IMR-90 (cell line): ENCODE results near the gene TNIP1. TPM values are rescaled to one million over a fixed set of nuclear protein-coding genes. Genes with fewer than 3 reads are reported as not detected.

ENCODE experiments used
- ATAC-seq: fragments of 200-7000 bp; cut with Tn5 transposase; 2 replicates; pipeline ENCODE4 v1.9.1; 2020; ENCODE audit warnings: low read depth, mild to moderate bottlenecking, moderate library complexity
- BruUV-seq: library from RNA; stranded (reverse); fragments of 400-500 nt; replicated peaks from 2 replicates; lab custom pipeline; 2021; lab: Mats Ljungman, UMichigan
- CTCF ChIA-PET: fragments of 300-600 bp; formaldehyde crosslinking; extraction: SDS; loops from one replicate; lab custom pipeline; 2021; ENCODE audit warnings: antibody characterized with exemption; lab: Yijun Ruan, JAX
- POLR2A ChIA-PET: fragments of 300-600 bp; sonication (Branson Sonifier 250); formaldehyde crosslinking; loops from one replicate; lab custom pipeline; 2022; ENCODE audit warnings: antibody characterized with exemption; ENCODE audit not compliant: unreplicated experiment; lab: Charles Lee
- DNase-seq: peaks from one replicate; pipeline ENCODE4 v3.0.0; 2013
- H2AFZ ChIP-seq: replicated peaks from 2 replicates; pipeline ENCODE3; 2013; ENCODE audit warnings: low read length, mild to moderate bottlenecking; ENCODE audit not compliant: poor library complexity
- H2AK5ac ChIP-seq: 2 replicates; pipeline ENCODE4 v1.6.1; 2013; ENCODE audit warnings: low read depth, low read length, inconsistent platforms
- H2AK9ac ChIP-seq: replicated peaks from 2 replicates; pipeline ENCODE3; 2013; ENCODE audit warnings: mild to moderate bottlenecking, low read depth, low read length, moderate library complexity; ENCODE audit not compliant: poor library complexity
- H2BK120ac ChIP-seq: 2 replicates; pipeline ENCODE4 v1.6.1; 2013; ENCODE audit warnings: low read depth, low read length, inconsistent platforms
- H2BK15ac ChIP-seq: 3 replicates; pipeline ENCODE4 v1.6.1; 2013; ENCODE audit warnings: low read depth, low read length, inconsistent platforms
- H2BK20ac ChIP-seq: 2 replicates; pipeline ENCODE4 v1.6.1; 2013; ENCODE audit warnings: low read depth, mild to moderate bottlenecking, inconsistent platforms, low read length, moderate library complexity
- H2BK5ac ChIP-seq: 2 replicates; pipeline ENCODE4 v1.6.1; 2013; ENCODE audit warnings: mild to moderate bottlenecking, low read depth, low read length, inconsistent platforms; ENCODE audit not compliant: poor library complexity, severe bottlenecking
- H3K14ac ChIP-seq: replicated peaks from 2 replicates; pipeline ENCODE4 v1.6.1; 2013; ENCODE audit warnings: low read depth, low read length, inconsistent platforms
- H3K18ac ChIP-seq: 2 replicates; pipeline ENCODE4 v1.6.1; 2013; ENCODE audit warnings: low read depth, low read length, control low read depth
- H3K23ac ChIP-seq: 2 replicates; pipeline ENCODE4 v1.6.1; 2013; ENCODE audit warnings: low read depth, low read length, inconsistent platforms
- H3K27ac ChIP-seq: 2 replicates; pipeline ENCODE4 v1.5.1; 2013; ENCODE audit warnings: mild to moderate bottlenecking, control low read depth, low read length; ENCODE audit not compliant: insufficient read depth
- H3K27me3 ChIP-seq: 2 replicates; pipeline ENCODE4 v1.6.1; 2013; ENCODE audit warnings: low read length; ENCODE audit not compliant: control insufficient read depth, insufficient read depth
- H3K36me3 ChIP-seq: 2 replicates; pipeline ENCODE4 v1.6.1; 2013; ENCODE audit warnings: low read length, mixed read lengths; ENCODE audit not compliant: control insufficient read depth, insufficient read depth
- H3K4ac ChIP-seq: 2 replicates; pipeline ENCODE4 v1.6.1; 2013; ENCODE audit warnings: low read depth, low read length, inconsistent platforms
- H3K4me1 ChIP-seq: 2 replicates; pipeline ENCODE4 v1.6.1; 2013; ENCODE audit warnings: low read length, mixed read lengths; ENCODE audit not compliant: control insufficient read depth, insufficient read depth
- H3K4me2 ChIP-seq: 2 replicates; pipeline ENCODE4 v1.6.1; 2013; ENCODE audit warnings: low read depth, mild to moderate bottlenecking, control low read depth, low read length, moderate library complexity
- H3K4me3 ChIP-seq: 2 replicates; pipeline ENCODE4 v1.5.1; 2013; ENCODE audit warnings: low read depth, mild to moderate bottlenecking, control low read depth, low read length, moderate library complexity; ENCODE audit not compliant: insufficient read depth
- H3K56ac ChIP-seq: 2 replicates; pipeline ENCODE4 v1.6.1; 2013; ENCODE audit warnings: low read length, inconsistent platforms; ENCODE audit not compliant: insufficient read depth; ENCODE audit errors: extremely low read depth
- H3K79me1 ChIP-seq, 2 experiments: 2 replicates each; pipeline ENCODE4 v1.6.1; 2013; ENCODE audit warnings: low read length in 2 of 2, inconsistent platforms in 1 of 2, low read depth in 1 of 2
- H3K9ac ChIP-seq: 2 replicates; pipeline ENCODE4 v1.6.1; 2013; ENCODE audit warnings: low read depth, low read length, control low read depth
- H3K9me1 ChIP-seq: 2 replicates; pipeline ENCODE4 v1.6.1; 2013; ENCODE audit warnings: low read length, inconsistent platforms; ENCODE audit not compliant: insufficient read depth
- H3K9me3 ChIP-seq: 2 replicates; pipeline ENCODE4 v1.6.1; 2013; ENCODE audit warnings: low read length; ENCODE audit not compliant: control insufficient read depth, insufficient read depth
- H4K20me1 ChIP-seq: 2 replicates; pipeline ENCODE4 v1.6.1; 2013; ENCODE audit warnings: low read length, inconsistent platforms; ENCODE audit not compliant: insufficient read depth
- H4K5ac ChIP-seq: 2 replicates; pipeline ENCODE4 v1.6.1; 2013; ENCODE audit warnings: mild to moderate bottlenecking, low read depth, low read length, control low read depth
- H4K8ac ChIP-seq, 2 experiments: 2 replicates each; pipeline ENCODE4 v1.6.1; 2013; ENCODE audit warnings: low read depth in 2 of 2, low read length in 2 of 2, control low read depth in 1 of 2, inconsistent platforms in 1 of 2
- H4K91ac ChIP-seq: 2 replicates; pipeline ENCODE4 v1.6.1; 2013; ENCODE audit warnings: low read depth, low read length, inconsistent platforms; ENCODE audit not compliant: insufficient read depth
- BHLHE40 ChIP-seq: fragments of 150-350 bp; IDR thresholded peaks from 2 replicates; pipeline ENCODE4 v1.6.1; 2016; ENCODE audit warnings: mild to moderate bottlenecking, low read depth, low read length
- CEBPB ChIP-seq: IDR thresholded peaks from 2 replicates; pipeline ENCODE4 v1.6.1; 2012; ENCODE audit warnings: low read depth, low read length, improper control_type of control experiment
- CHD1 ChIP-seq: IDR thresholded peaks from 2 replicates; pipeline ENCODE4 v1.6.1; 2012; ENCODE audit warnings: low read depth, low read length, improper control_type of control experiment
- CTCF ChIP-seq: conservative IDR thresholded peaks from 2 replicates; pipeline ENCODE4 v1.5.1; 2012; ENCODE audit warnings: mild to moderate bottlenecking, low read depth, low read length, improper control_type of control experiment
- ELK1 ChIP-seq: fragments of 150-350 bp; IDR thresholded peaks from 2 replicates; pipeline ENCODE4 v1.6.1; 2016; ENCODE audit warnings: low read depth, mild to moderate bottlenecking, low read length, moderate library complexity, borderline replicate concordance
- MAFK ChIP-seq: IDR thresholded peaks from 2 replicates; pipeline ENCODE4 v1.6.1; 2012; ENCODE audit warnings: low read depth, low read length, improper control_type of control experiment
- MAZ ChIP-seq: IDR thresholded peaks from 2 replicates; pipeline ENCODE4 v1.6.1; 2012; ENCODE audit warnings: low read depth, mild to moderate bottlenecking, low read length, improper control_type of control experiment, moderate library complexity, borderline replicate concordance
- MXI1 ChIP-seq: IDR thresholded peaks from 2 replicates; pipeline ENCODE4 v1.6.1; 2012; ENCODE audit warnings: low read depth, mild to moderate bottlenecking, low read length, moderate library complexity, borderline replicate concordance
- POLR2A ChIP-seq: IDR thresholded peaks from 2 replicates; pipeline ENCODE4 v1.6.1; 2012; ENCODE audit warnings: mild to moderate bottlenecking, low read depth, low read length
- RAD21 ChIP-seq: IDR thresholded peaks from 2 replicates; pipeline ENCODE4 v1.6.1; 2012; ENCODE audit warnings: low read length, improper control_type of control experiment
- RCOR1 ChIP-seq: IDR thresholded peaks from 2 replicates; pipeline ENCODE4 v1.6.1; 2012; ENCODE audit warnings: mild to moderate bottlenecking, low read length, improper control_type of control experiment; ENCODE audit not compliant: insufficient replicate concordance
- RFX5 ChIP-seq: IDR thresholded peaks from 2 replicates; pipeline ENCODE4 v1.8.0; 2012; ENCODE audit warnings: low read depth, mild to moderate bottlenecking, low read length, moderate library complexity
- WGBS, 2 experiments: methylation state at CpG; one replicate each; pipeline versions ENCODE4 v1.1.5 to v1.1.7; 2013; ENCODE audit warnings: missing lambda C conversion rate in 2 of 2; ENCODE audit not compliant: insufficient read length in 1 of 2; ENCODE audit errors: extremely low coverage in 2 of 2; 5-methylcytosine and 5-hydroxymethylcytosine counted together
- dilution Hi-C: fragments of 300-500 bp; cut with HindIII; formaldehyde crosslinking; loops from one replicate; pipeline ENCODE4 v1.14.3; 2018; ENCODE audit warnings: low sequenced_read_pairs; ENCODE audit not compliant: unreplicated experiment
- in situ Hi-C: fragments of 300-500 bp; cut with MboI; formaldehyde crosslinking; loops from 3 replicates; pipeline ENCODE4 v1.14.3; 2019; ENCODE audit warnings: low sequenced_read_pairs, inconsistent platforms, mixed read lengths
- intact Hi-C: fragments of 100-400 bp; cut with micrococcal nuclease; formaldehyde crosslinking; loops from 2 replicates; pipeline ENCODE4 v1.10.0; 2022
- polyA plus RNA-seq, 3 experiments: library from polyadenylated mRNA; depleted of rRNA; stranded (reverse); fragments of >200 nt; gene quantifications; 2 replicates each; pipeline ENCODE4 v1.2.3, GENCODE V29; 2012; ENCODE audit warnings: low replicate concordance in 1 of 3
- total RNA-seq: library from RNA; depleted of rRNA; stranded (reverse); fragments of >200 nt; gene quantifications from 2 replicates; pipeline ENCODE4 v1.2.3, GENCODE V29; 2012
- TF ChIP-seq, protein P1 (sequence below): fragments of 150-350 bp; IDR thresholded peaks from 2 replicates; pipeline ENCODE4 v1.6.1; 2017; ENCODE audit warnings: mild to moderate bottlenecking, antibody characterized with exemption, low read length, low read depth

The TNIP1 gene
- total and polyA plus RNA-seq, 2 of the 4 experiments (the other 2 are of a cell fraction) = 63.8 to 92.8 TPM

DNA sequence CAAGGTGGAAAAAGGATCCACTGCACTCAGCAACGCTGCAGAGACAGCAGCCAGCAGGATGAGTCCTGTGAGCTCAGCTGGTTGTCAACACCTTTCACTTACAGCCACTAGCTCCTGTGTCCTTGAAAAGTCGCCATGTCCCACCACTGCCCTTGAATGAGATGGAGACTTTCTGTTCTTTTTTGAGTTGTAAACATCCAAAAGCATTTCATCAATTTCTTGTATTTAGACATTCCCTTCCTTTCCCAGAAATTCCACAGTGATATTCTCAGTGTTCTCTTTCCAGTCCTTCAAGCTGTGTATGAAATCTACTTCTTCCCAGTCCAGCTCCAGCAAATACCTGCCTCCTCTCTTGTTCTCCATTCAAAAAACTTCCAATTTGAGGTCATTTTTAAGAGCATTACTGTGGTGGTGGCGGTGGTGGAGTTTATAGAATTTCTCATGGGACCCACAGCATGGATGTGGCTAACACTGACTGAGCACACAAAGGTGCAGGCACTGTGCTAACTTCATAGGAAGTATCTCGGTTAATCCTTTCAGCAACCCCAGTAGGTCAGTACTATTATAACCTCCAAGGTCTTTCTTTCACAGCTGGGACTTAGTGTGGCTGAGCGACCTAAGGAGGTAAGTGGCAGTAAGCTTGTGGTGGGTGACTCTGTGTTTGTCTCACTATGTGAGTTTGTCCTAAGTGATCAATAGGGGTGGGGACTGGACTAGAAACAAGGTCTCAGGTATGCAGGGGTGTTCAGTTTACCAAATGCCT lies 75.5 kb downstream of the TNIP1 start:
- Histone ChIP-seq H2BK5ac (no peak overlapping the region), H4K8ac (no peak overlapping the region; a peak in 1 of 4 replicates), H3K4me2 (peak overlapping the region; percentile 41; the same call in 1 of the 2 replicates), H4K91ac (0 out of 2 replicates have a peak overlapping the region, but pooled peaks have one; percentile 32), H3K4me1 (peaks cover 12% of the 10 kb centered on the region; the same call in 1 of the 2 replicates), H4K20me1 (no peaks in the 10 kb centered on the region), H2AK5ac (peak overlapping the region; percentile 73; the same call in 1 of the 2 replicates), H4K5ac (peak overlapping the region; percentile 50; the same call in 1 of the 2 replicates), H3K9ac (peak overlapping the region; percentile 42; the same call in 1 of the 2 replicates), H2AK9ac (peak overlapping the region; percentile 34), H2AFZ (no peak overlapping the region), H3K18ac (peak overlapping the region; percentile 69; the same call in 1 of the 2 replicates), H3K27ac (peak overlapping the region; percentile 89; the same call in 1 of the 2 replicates), H3K9me3 (no peaks in the 10 kb centered on the region), H3K79me1 (no peaks in the 10 kb centered on the region), H3K4ac (peak overlapping the region; percentile 64; the same call in 1 of the 2 replicates), H3K14ac (no peak overlapping the region; the same call in 1 of the 2 replicates), H2BK20ac (peak overlapping the region; percentile 77; the same call in 1 of the 2 replicates), H3K4me3 (no peak overlapping the region), H2BK120ac (peak overlapping the region; percentile 41; the same call in 1 of the 2 replicates), H3K27me3 (0 out of 2 replicates have a peak, but pooled peaks cover 2% of the 10 kb centered on the region), H3K56ac (no peak overlapping the region), H2BK15ac (no peak overlapping the region; the same call in 2 of the 3 replicates), H3K23ac (no peak overlapping the region), H3K36me3 (no peaks in the 10 kb centered on the region), H3K9me1 (peaks cover 7% of the 10 kb centered on the region; the same call in 1 of the 2 replicates)
- dilution Hi-C loops (no loop called here), intact Hi-C loops (no loop called here), in situ Hi-C loops (no loop called here)
- ATAC-seq = peak; percentile 30
- BruUV-seq = no TSS peak
- no peak for DNase-seq
- WGBS, 2 experiments = no CpG with 5 or more reads among the region's 5 CpGs
- POLR2A ChIA-PET = interaction anchor here (1.4 kb wide), 1 partner anchor 152 kb away, joined by 5 read pairs; the partner anchor contains the start of gene ANXA6
- CTCF ChIA-PET = interaction anchor here (0.8 to 1.6 kb wide), 4 partner anchors 10 to 159 kb away, joined by 3 to 5 read pairs (median 3); no protein-coding TSS in a partner anchor
- TF ChIP-seq MXI1 = no peak
- no peak for TF ChIP-seq MAZ
- no peak for TF ChIP-seq POLR2A
- no peak for TF ChIP-seq CHD1
- no peak for TF ChIP-seq RCOR1
- TF ChIP-seq CEBPB = no peak
- no peak for TF ChIP-seq CTCF
- TF ChIP-seq RAD21 = no peak
- TF ChIP-seq MAFK = no peak
- no peak for TF ChIP-seq BHLHE40
- no peak for TF ChIP-seq RFX5
- TF ChIP-seq, protein P1, sequence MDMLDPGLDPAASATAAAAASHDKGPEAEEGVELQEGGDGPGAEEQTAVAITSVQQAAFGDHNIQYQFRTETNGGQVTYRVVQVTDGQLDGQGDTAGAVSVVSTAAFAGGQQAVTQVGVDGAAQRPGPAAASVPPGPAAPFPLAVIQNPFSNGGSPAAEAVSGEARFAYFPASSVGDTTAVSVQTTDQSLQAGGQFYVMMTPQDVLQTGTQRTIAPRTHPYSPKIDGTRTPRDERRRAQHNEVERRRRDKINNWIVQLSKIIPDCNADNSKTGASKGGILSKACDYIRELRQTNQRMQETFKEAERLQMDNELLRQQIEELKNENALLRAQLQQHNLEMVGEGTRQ = no peak
- no peak for TF ChIP-seq ELK1
